Epithelial cell of proximal tubule (primary cell): Measurements from ENCODE around the gene LRP1. TPM values are rescaled to one million over a fixed set of nuclear protein-coding genes. Genes with fewer than 3 reads are reported as not detected.

ENCODE experiments used
- DNase-seq: peaks from one replicate; pipeline ENCODE4 v3.0.0-alpha.2; 2011; ENCODE audit warnings: low read depth
- H3K4me3 ChIP-seq: 2 replicates; pipeline ENCODE4 v1.5.1; 2011; ENCODE audit warnings: low read depth, mild to moderate bottlenecking, low read length
- CTCF ChIP-seq: conservative IDR thresholded peaks from 2 replicates; pipeline ENCODE4 v1.5.1; 2012; ENCODE audit warnings: low read depth, mild to moderate bottlenecking, low read length
- total RNA-seq: library from RNA; depleted of rRNA; stranded (reverse); fragments of >200 nt; gene quantifications from 2 replicates; pipeline ENCODE4 v1.2.3, GENCODE V29; 2015

Gene LRP1
- total RNA-seq, 1 donor from 2014 or later, result 8.9 TPM

GRCh38 chr12:57152639-57153038 lies 24.4 kb downstream of the LRP1 start:
- H3K4me3 ChIP-seq, result no peak overlapping the region
- no peak for DNase-seq
- TF ChIP-seq CTCF, result no peak

GRCh38 chr12:57153415-57153997 lies 25.2 kb downstream of the LRP1 start:
- no peak for DNase-seq
- no peak for TF ChIP-seq CTCF
- H3K4me3 ChIP-seq, result no peak overlapping the region

- no peak overlapping the region for H3K4me3 ChIP-seq
- TF ChIP-seq CTCF, result no peak
- no peak for DNase-seq
These were observed 25.8 kb downstream of the LRP1 start for GRCh38 chr12:57154076-57154475.

GRCh38 chr12:57154804-57155434 lies 26.6 kb downstream of the LRP1 start:
- DNase-seq, result no peak
- H3K4me3 ChIP-seq, result no peak overlapping the region
- no peak for TF ChIP-seq CTCF

- TF ChIP-seq CTCF, result no peak
- H3K4me3 ChIP-seq, result no peak overlapping the region
- DNase-seq, result no peak
These were observed 28.6 kb downstream of the LRP1 start for GRCh38 chr12:57156701-57157403.

- TF ChIP-seq CTCF, result no peak
- no peak for DNase-seq
- no peak overlapping the region for H3K4me3 ChIP-seq
These were observed 29.4 kb downstream of the LRP1 start for GRCh38 chr12:57157588-57158173.

- no peak for TF ChIP-seq CTCF
- no peak for DNase-seq
- no peak overlapping the region for H3K4me3 ChIP-seq
These were observed 29.9 kb downstream of the LRP1 start for GRCh38 chr12:57158186-57158585.
